H9 (cell line): ENCODE measurements around the gene PHF20. TPM values are rescaled to one million over a fixed set of nuclear protein-coding genes. Genes with fewer than 3 reads are reported as not detected.

Experiments
- DNase-seq: peaks from one replicate; pipeline ENCODE4 v3.0.0-alpha.2; 2017
- H2AFZ ChIP-seq: one replicate; pipeline ENCODE4 v1.6.1; 2013; ENCODE audit warnings: mild to moderate bottlenecking, low read length, control low read depth, moderate library complexity
- H2AK5ac ChIP-seq: 2 replicates; pipeline ENCODE4 v1.6.1; 2013; ENCODE audit warnings: low read length, control low read depth, mixed read lengths; ENCODE audit not compliant: insufficient read length
- H2BK120ac ChIP-seq: one replicate; pipeline ENCODE4 v1.6.1; 2013; ENCODE audit warnings: low read depth, mild to moderate bottlenecking, low read length, control low read depth, inconsistent platforms; ENCODE audit not compliant: poor library complexity, severe bottlenecking
- H2BK12ac ChIP-seq: 2 replicates; pipeline ENCODE4 v1.6.1; 2013; ENCODE audit warnings: low read length, control low read depth, mixed read lengths, low read depth; ENCODE audit not compliant: insufficient read length
- H2BK15ac ChIP-seq: 2 replicates; pipeline ENCODE4 v1.6.1; 2013; ENCODE audit warnings: low read depth, low read length, control low read depth
- H2BK20ac ChIP-seq: one replicate; pipeline ENCODE4 v1.6.1; 2013; ENCODE audit warnings: low read depth, mild to moderate bottlenecking, low read length, control low read depth, inconsistent platforms; ENCODE audit not compliant: poor library complexity, severe bottlenecking
- H2BK5ac ChIP-seq: 2 replicates; pipeline ENCODE4 v1.6.1; 2013; ENCODE audit warnings: low read length, control low read depth, mixed read lengths; ENCODE audit not compliant: insufficient read length
- H3K14ac ChIP-seq: 2 replicates; pipeline ENCODE4 v1.6.1; 2013; ENCODE audit warnings: low read length, control low read depth; ENCODE audit not compliant: insufficient read depth
- H3K18ac ChIP-seq: 2 replicates; pipeline ENCODE4 v1.6.1; 2013; ENCODE audit warnings: low read depth, mild to moderate bottlenecking, mixed read lengths, low read length, control low read depth; ENCODE audit not compliant: insufficient read length
- H3K23ac ChIP-seq: 2 replicates; pipeline ENCODE4 v1.6.1; 2013; ENCODE audit warnings: low read length, control low read depth, mixed read lengths, low read depth; ENCODE audit not compliant: insufficient read length
- H3K23me2 ChIP-seq: 2 replicates; pipeline ENCODE4 v1.6.1; 2013; ENCODE audit warnings: low read depth, mild to moderate bottlenecking, mixed read lengths, low read length, control low read depth; ENCODE audit not compliant: insufficient read length, poor library complexity, severe bottlenecking
- H3K27ac ChIP-seq: 2 replicates; pipeline ENCODE4 v1.5.1; 2013; ENCODE audit warnings: low read length, control low read depth, mixed read lengths, low read depth; ENCODE audit not compliant: insufficient read length
- H3K27me3 ChIP-seq: 2 replicates; pipeline ENCODE4 v1.6.1; 2013; ENCODE audit warnings: low read length, control low read depth, inconsistent platforms; ENCODE audit not compliant: insufficient read depth
- H3K4ac ChIP-seq: 2 replicates; pipeline ENCODE4 v1.6.1; 2013; ENCODE audit warnings: low read depth, mild to moderate bottlenecking, control low read depth, inconsistent platforms, low read length, moderate library complexity
- H3K4me1 ChIP-seq: 2 replicates; pipeline ENCODE4 v1.6.1; 2013; ENCODE audit warnings: low read length, control low read depth, inconsistent platforms; ENCODE audit not compliant: insufficient read depth
- H3K4me2 ChIP-seq: 2 replicates; pipeline ENCODE4 v1.6.1; 2013; ENCODE audit warnings: low read length, control low read depth, mixed read lengths; ENCODE audit not compliant: insufficient read length, insufficient read depth
- H3K56ac ChIP-seq: 2 replicates; pipeline ENCODE4 v1.6.1; 2013; ENCODE audit warnings: low read depth, mild to moderate bottlenecking, mixed read lengths, low read length, control low read depth; ENCODE audit not compliant: insufficient read length
- H3K79me1 ChIP-seq: 2 replicates; pipeline ENCODE4 v1.6.1; 2013; ENCODE audit warnings: low read depth, mild to moderate bottlenecking, moderate library complexity, low read length, control low read depth, inconsistent platforms; ENCODE audit not compliant: insufficient read depth, poor library complexity, severe bottlenecking
- H3K79me2 ChIP-seq: 2 replicates; pipeline ENCODE4 v1.6.1; 2013; ENCODE audit warnings: low read length, control low read depth, inconsistent platforms; ENCODE audit not compliant: insufficient read depth
- H3K9ac ChIP-seq: 2 replicates; pipeline ENCODE4 v1.6.1; 2013; ENCODE audit warnings: low read length, control low read depth, mixed read lengths; ENCODE audit not compliant: insufficient read length; ENCODE audit errors: extremely low read depth
- H3K9me3 ChIP-seq: one replicate; pipeline ENCODE4 v1.6.1; 2013; ENCODE audit warnings: low read depth, low read length, inconsistent platforms; ENCODE audit not compliant: control insufficient read depth
- H3T11ph ChIP-seq: one replicate; pipeline ENCODE4 v1.6.1; 2013; ENCODE audit warnings: mild to moderate bottlenecking, low read length, control low read depth, inconsistent platforms
- H4K20me1 ChIP-seq: one replicate; pipeline ENCODE4 v1.6.1; 2013; ENCODE audit not compliant: control insufficient read depth, insufficient read length, insufficient read depth
- H4K5ac ChIP-seq: 2 replicates; pipeline ENCODE4 v1.6.1; 2013; ENCODE audit warnings: low read depth, mild to moderate bottlenecking, mixed read lengths, low read length, control low read depth; ENCODE audit not compliant: insufficient read length
- H4K8ac ChIP-seq: replicated peaks from 2 replicates; pipeline ENCODE4 v1.6.1; 2013; ENCODE audit warnings: low read length, control low read depth, mixed read lengths, low read depth; ENCODE audit not compliant: insufficient read length
- H4K91ac ChIP-seq: 2 replicates; pipeline ENCODE4 v1.6.1; 2013; ENCODE audit warnings: low read depth, mild to moderate bottlenecking, moderate library complexity, mixed read lengths, low read length, control low read depth; ENCODE audit not compliant: insufficient read length
- H3K27ac Mint-ChIP-seq, 3 experiments: 2 replicates in 2 of 3; 3 replicates in 1 of 3; pipeline ENCODE4 v1.8.0; 2020 to 2021; ENCODE audit warnings: mixed read lengths in 3 of 3, mild to moderate bottlenecking in 1 of 3, moderate library complexity in 1 of 3
- H3K27me3 Mint-ChIP-seq: 2 replicates; pipeline ENCODE4 v1.8.0; 2021; ENCODE audit warnings: low read depth, mild to moderate bottlenecking, moderate library complexity, mixed read lengths
- H3K36me3 Mint-ChIP-seq, 3 experiments: 2 replicates in 2 of 3; 3 replicates in 1 of 3; pipeline ENCODE4 v1.8.0; 2020 to 2021; ENCODE audit warnings: low read depth in 3 of 3, mixed read lengths in 3 of 3; ENCODE audit not compliant: insufficient read depth in 1 of 3
- H3K4me1 Mint-ChIP-seq, 2 experiments: 2 replicates each; pipeline ENCODE4 v1.8.0; 2020; ENCODE audit warnings: mixed read lengths in 2 of 2
- H3K4me3 Mint-ChIP-seq, 2 experiments: 2 replicates in 1 of 2; 3 replicates in 1 of 2; pipeline ENCODE4 v1.8.0; 2020 to 2021; ENCODE audit warnings: mild to moderate bottlenecking in 2 of 2, mixed read lengths in 2 of 2, moderate library complexity in 1 of 2
- H3K9me3 Mint-ChIP-seq, 2 experiments: 2 replicates in 1 of 2; 3 replicates in 1 of 2; pipeline ENCODE4 v1.8.0; 2020; ENCODE audit warnings: mild to moderate bottlenecking in 2 of 2, mixed read lengths in 2 of 2, moderate library complexity in 1 of 2
- WGBS: extraction: QIAGEN DNeasy Blood & Tissue Kit; methylation state at CpG from one replicate; pipeline ENCODE4 v1.1.7; 2013; ENCODE audit warnings: missing lambda C conversion rate, low lambda C conversion rate, mixed read lengths; ENCODE audit not compliant: insufficient read length; ENCODE audit errors: extremely low coverage; 5-methylcytosine and 5-hydroxymethylcytosine counted together
- total RNA-seq: library from RNA; stranded (reverse); gene quantifications from 2 replicates; pipeline ENCODE4 v1.2.1, GENCODE V29; 2021
- TF ChIP-seq, protein P1 (sequence below): fragments of 200-600 bp; sonication (generic); conservative IDR thresholded peaks from 3 replicates; pipeline ENCODE4 v1.8.0; 2021; ENCODE audit warnings: antibody characterized with exemption, mild to moderate bottlenecking

PHF20 gene
- total RNA-seq, 1 experiment from 2014 or later: 50.3 TPM

DNA sequence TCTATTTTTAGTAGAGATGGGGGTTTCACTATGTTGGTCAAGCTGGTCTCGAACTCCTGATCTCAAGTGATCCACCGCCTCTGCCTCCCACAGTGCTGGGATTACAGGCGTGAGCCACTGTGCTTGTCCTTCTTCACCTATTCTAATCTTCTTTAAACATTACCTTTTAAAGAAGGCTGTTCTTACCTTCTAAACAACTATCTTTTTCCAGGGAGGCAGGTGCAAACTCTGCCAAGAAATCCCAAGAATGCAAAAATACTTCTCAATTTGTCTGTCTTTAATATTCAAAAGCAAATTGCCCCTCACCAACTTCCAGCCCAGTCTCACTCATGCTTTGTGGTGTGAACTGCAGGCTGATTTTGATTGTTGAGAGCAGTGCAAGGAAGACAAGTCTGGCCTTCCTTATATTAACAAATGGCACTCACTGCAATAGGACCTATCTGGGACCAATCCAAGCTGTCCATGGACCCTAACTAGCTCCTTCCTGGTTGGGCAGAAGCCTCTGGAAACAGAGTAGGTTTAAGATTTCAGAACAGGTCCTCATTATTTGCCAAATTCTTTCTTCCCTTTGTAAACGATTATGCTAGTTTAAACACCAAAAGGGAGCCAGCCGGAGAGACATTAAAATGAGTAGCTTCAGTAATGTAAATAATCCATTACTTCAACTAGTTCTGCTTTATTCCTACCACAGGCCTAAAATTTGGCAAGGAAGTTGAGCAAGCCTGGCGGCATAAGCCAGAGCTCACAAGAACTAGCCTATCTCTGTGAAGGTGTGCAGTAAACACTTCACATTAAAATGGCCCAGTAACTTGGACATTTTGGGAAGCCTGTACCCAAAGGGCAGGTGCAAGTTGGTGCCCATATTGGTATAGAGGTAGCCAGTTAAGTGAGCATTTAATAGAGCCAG lies 180.9 kb downstream of the PHF20 start:
- no peak for DNase-seq
- Mint-ChIP-seq H3K4me3 (peak overlapping the region; percentile 90 to 98), H3K27ac (peak overlapping the region; percentile 90 to 97 (median 92)), H3K9me3 (no peaks in the 10 kb centered on the region), H3K4me1 (peaks cover 9% of the 10 kb centered on the region in 2 experiments), H3K27me3 (no peaks in the 10 kb centered on the region; the same call in 1 of the 2 replicates), H3K36me3 (peaks cover under 1 to 11% (median 9%) of the 10 kb centered on the region in 3 experiments; a peak in 5 of 7 replicates)
- Histone ChIP-seq H3K4me2 (peak overlapping the region; percentile 90), H3K14ac (no peak overlapping the region), H3K79me1 (no peaks in the 10 kb centered on the region), H4K20me1 (no peaks in the 10 kb centered on the region), H2AFZ (no peak overlapping the region), H4K8ac (no peak overlapping the region), H2BK15ac (no peak overlapping the region), H2AK5ac (no peak overlapping the region), H3K9ac (peak overlapping the region; percentile 93), H4K91ac (no peak overlapping the region), H3K18ac (no peak overlapping the region), H3K23me2 (peaks cover 12% of the 10 kb centered on the region), H2BK120ac (no peak overlapping the region), H2BK5ac (no peak overlapping the region), H3K23ac (no peak overlapping the region), H3K9me3 (no peaks in the 10 kb centered on the region), H2BK20ac (no peak overlapping the region), H4K5ac (no peak overlapping the region), H3K56ac (no peak overlapping the region), H3K79me2 (0 out of 2 replicates have a peak, but pooled peaks cover 2% of the 10 kb centered on the region), H3K27ac (peak overlapping the region; percentile 83), H2BK12ac (no peak overlapping the region), H3K4me1 (no peaks in the 10 kb centered on the region), H3K4ac (no peak overlapping the region), H3K27me3 (0 out of 2 replicates have a peak, but pooled peaks cover under 1% of the 10 kb centered on the region), H3T11ph (no peak overlapping the region)
- WGBS: no CpG with 5 or more reads among the region's 6 CpGs
- TF ChIP-seq, protein P1, sequence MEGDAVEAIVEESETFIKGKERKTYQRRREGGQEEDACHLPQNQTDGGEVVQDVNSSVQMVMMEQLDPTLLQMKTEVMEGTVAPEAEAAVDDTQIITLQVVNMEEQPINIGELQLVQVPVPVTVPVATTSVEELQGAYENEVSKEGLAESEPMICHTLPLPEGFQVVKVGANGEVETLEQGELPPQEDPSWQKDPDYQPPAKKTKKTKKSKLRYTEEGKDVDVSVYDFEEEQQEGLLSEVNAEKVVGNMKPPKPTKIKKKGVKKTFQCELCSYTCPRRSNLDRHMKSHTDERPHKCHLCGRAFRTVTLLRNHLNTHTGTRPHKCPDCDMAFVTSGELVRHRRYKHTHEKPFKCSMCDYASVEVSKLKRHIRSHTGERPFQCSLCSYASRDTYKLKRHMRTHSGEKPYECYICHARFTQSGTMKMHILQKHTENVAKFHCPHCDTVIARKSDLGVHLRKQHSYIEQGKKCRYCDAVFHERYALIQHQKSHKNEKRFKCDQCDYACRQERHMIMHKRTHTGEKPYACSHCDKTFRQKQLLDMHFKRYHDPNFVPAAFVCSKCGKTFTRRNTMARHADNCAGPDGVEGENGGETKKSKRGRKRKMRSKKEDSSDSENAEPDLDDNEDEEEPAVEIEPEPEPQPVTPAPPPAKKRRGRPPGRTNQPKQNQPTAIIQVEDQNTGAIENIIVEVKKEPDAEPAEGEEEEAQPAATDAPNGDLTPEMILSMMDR: no peak
